ENCODE data around the gene ZDHHC7. TPM values are rescaled to one million over a fixed set of nuclear protein-coding genes. Genes with fewer than 3 reads are reported as not detected.

The ZDHHC7 gene
- total RNA-seq, 4 donors from 2014 or later: 55.3 to 77.5 (median 66.3) TPM

GRCh38 chr16:84960942-84961341 lies 50.4 kb downstream of the ZDHHC7 start:
- no peaks in the 10 kb centered on the region for H3K4me1 ChIP-seq
- WGBS, 2 donors (ENCODE audit: low coverage in 1 of 2): 50 to 66% methylated on average over 2 of the region's 4 CpGs
- H3K9me3 ChIP-seq: no peaks in the 10 kb centered on the region
- H3K36me3 ChIP-seq: no peaks in the 10 kb centered on the region
- H3K4me3 ChIP-seq: no peak overlapping the region
- H3K27ac ChIP-seq: no peak overlapping the region
- ATAC-seq: no peak
- no peaks in the 10 kb centered on the region for H3K27me3 ChIP-seq
- TF ChIP-seq EP300 (IDR thresholded peaks at IDR 0.05) (no peak), POLR2AphosphoS5 (IDR thresholded peaks at IDR 0.05) (no peak), POLR2A (IDR thresholded peaks at IDR 0.05) (no peak), CTCF (IDR thresholded peaks at IDR 0.05) (no peak)

DNA sequence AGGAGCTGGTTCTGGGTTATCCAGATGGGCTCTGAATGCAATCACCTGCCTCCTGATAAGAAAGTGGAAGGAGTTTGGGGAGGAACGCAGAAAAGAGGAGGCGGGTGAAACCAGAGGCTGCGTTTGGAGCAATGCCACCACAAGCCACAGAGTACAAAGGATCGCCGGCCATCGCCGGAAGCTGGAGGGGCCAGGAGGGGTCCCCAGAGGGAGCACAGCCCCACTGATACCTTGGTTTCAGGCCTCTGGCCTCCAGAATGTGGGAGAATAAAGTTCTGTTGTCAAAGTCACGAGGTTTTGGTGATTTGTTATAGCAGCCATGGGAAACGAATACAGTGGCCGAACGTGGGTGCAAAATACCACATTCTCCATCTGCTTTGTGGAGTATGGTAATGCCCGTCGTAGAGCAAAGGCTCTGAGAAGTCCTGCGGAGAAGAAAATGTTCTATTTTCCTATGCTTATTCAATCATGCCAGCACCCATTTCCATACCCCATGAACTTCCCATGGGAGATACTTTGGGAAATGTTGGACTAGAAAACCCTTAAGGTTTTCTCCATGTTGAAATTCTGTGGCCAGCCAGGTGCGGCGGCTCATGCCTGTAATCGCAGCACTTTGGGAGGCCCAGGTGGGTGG lies 51.4 kb downstream of the ZDHHC7 start:
- Histone ChIP-seq H3K9me3 (no peaks in the 10 kb centered on the region), H3K27ac (no peak overlapping the region), H3K36me3 (no peaks in the 10 kb centered on the region), H3K27me3 (no peaks in the 10 kb centered on the region), H3K4me1 (no peaks in the 10 kb centered on the region), H3K4me3 (no peak overlapping the region)
- 88 to 100% methylated on average over 2 to 17 of the region's 17 CpGs for WGBS, 2 donors (ENCODE audit: low coverage in 1 of 2)
- ATAC-seq: no peak
- TF ChIP-seq POLR2A (IDR thresholded peaks at IDR 0.05): no peak
- TF ChIP-seq POLR2AphosphoS5 (IDR thresholded peaks at IDR 0.05): no peak
- TF ChIP-seq EP300 (IDR thresholded peaks at IDR 0.05): no peak
- no peak for TF ChIP-seq CTCF (IDR thresholded peaks at IDR 0.05)

GRCh38 chr16:84959045-84959576 lies 52.2 kb downstream of the ZDHHC7 start:
- no peak for ATAC-seq
- TF ChIP-seq POLR2A (IDR thresholded peaks at IDR 0.05): no peak
- Histone ChIP-seq H3K27ac (no peak overlapping the region), H3K27me3 (no peaks in the 10 kb centered on the region), H3K9me3 (no peaks in the 10 kb centered on the region), H3K4me1 (no peaks in the 10 kb centered on the region), H3K36me3 (no peaks in the 10 kb centered on the region), H3K4me3 (no peak overlapping the region)
- 88% methylated on average over 5 of the region's 13 CpGs; no CpG with 5 or more reads in 1 of the 2 donors for WGBS, 2 donors (ENCODE audit: low coverage in 1 of 2)

DNA sequence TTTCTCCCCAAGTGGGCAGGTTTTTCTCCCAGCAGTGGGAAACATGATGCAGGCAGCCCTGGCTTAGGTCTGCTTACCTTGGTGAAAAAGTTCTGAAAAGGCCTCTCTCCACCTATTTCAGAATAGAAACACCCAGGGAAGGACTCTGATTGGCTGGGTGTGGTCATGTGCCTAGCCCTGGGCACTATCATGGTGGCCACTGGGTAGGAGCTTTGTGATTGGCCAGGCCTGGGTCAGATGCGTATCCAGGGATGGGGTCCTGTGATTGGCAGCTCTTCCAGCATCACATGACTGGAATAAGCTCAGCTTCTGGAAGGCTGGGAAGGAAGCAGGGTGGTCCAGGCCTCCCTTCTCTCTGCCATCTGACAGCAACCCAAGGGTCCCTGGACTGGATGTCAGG lies 53.5 kb downstream of the ZDHHC7 start:
- no CpG with 5 or more reads among the region's 1 CpG for WGBS, 2 donors (ENCODE audit: low coverage in 1 of 2)
- H3K4me3 ChIP-seq: no peak overlapping the region
- H3K9me3 ChIP-seq: no peaks in the 10 kb centered on the region
- H3K4me1 ChIP-seq: peaks cover 0 to 12% (median under 1%) of the 10 kb centered on the region in 3 donors
- H3K36me3 ChIP-seq: no peaks in the 10 kb centered on the region
- no peak overlapping the region for H3K27ac ChIP-seq
- TF ChIP-seq EP300 (IDR thresholded peaks at IDR 0.05): no peak
- no peak for TF ChIP-seq POLR2A (IDR thresholded peaks at IDR 0.05)
- TF ChIP-seq CTCF (IDR thresholded peaks at IDR 0.05): no peak
- no peak for TF ChIP-seq POLR2AphosphoS5 (IDR thresholded peaks at IDR 0.05)
- H3K27me3 ChIP-seq: no peaks in the 10 kb centered on the region
- ATAC-seq: no peak

GRCh38 chr16:84957192-84957591 lies 54.1 kb downstream of the ZDHHC7 start:
- Histone ChIP-seq H3K27ac (no peak overlapping the region), H3K4me1 (peaks cover 0 to 18% (median 5%) of the 10 kb centered on the region in 3 donors), H3K9me3 (no peaks in the 10 kb centered on the region), H3K4me3 (no peak overlapping the region), H3K27me3 (no peaks in the 10 kb centered on the region), H3K36me3 (no peaks in the 10 kb centered on the region)
- ATAC-seq: no peak
- 86 to 93% methylated on average over 1 to 3 of the region's 5 CpGs for WGBS, 2 donors (ENCODE audit: low coverage in 1 of 2)
- TF ChIP-seq POLR2A (IDR thresholded peaks at IDR 0.05) (no peak), EP300 (IDR thresholded peaks at IDR 0.05) (no peak), CTCF (IDR thresholded peaks at IDR 0.05) (no peak), POLR2AphosphoS5 (IDR thresholded peaks at IDR 0.05) (no peak)

All from gastroesophageal sphincter (tissue), 4 donors.